ENCODE measurements around the gene NMNAT2. TPM values are rescaled to one million over a fixed set of nuclear protein-coding genes. Genes with fewer than 3 reads are reported as not detected.

NMNAT2 gene
- total RNA-seq, 1 donor from 2014 or later = 0.62 TPM

GRCh38 chr1:183391863-183392262 lies 26.3 kb downstream of the NMNAT2 start:
- intact Hi-C loops (cut with DNase I) = no loop called here
- no peak for DNase-seq

GRCh38 chr1:183390561-183390960 lies 27.6 kb downstream of the NMNAT2 start:
- intact Hi-C loops (cut with DNase I) = no loop called here
- no peak for ATAC-seq
- no peaks in the 10 kb centered on the region for H3K9me3 ChIP-seq
- H3K4me1 ChIP-seq = no peaks in the 10 kb centered on the region
- no peak for DNase-seq
- H3K27ac ChIP-seq = no peak overlapping the region
- no peak overlapping the region for H3K4me3 ChIP-seq
- no peak for TF ChIP-seq CTCF (IDR thresholded peaks at IDR 0.05)
- H3K27me3 ChIP-seq (ENCODE audit: low read depth) = no peaks in the 10 kb centered on the region
- H3K36me3 ChIP-seq = no peaks in the 10 kb centered on the region

More at GRCh38 chr1:183391863-183392262, 26.3 kb downstream of the NMNAT2 start:
- no peaks in the 10 kb centered on the region for H3K4me1 ChIP-seq
- no peak for TF ChIP-seq CTCF (IDR thresholded peaks at IDR 0.05)
- H3K27ac ChIP-seq = no peak overlapping the region
- H3K27me3 ChIP-seq (ENCODE audit: low read depth) = no peaks in the 10 kb centered on the region
- ATAC-seq = no peak
- no peak overlapping the region for H3K4me3 ChIP-seq
- H3K36me3 ChIP-seq = no peaks in the 10 kb centered on the region
- no peaks in the 10 kb centered on the region for H3K9me3 ChIP-seq

- Histone ChIP-seq H3K27me3 (ENCODE audit: low read depth) (no peaks in the 10 kb centered on the region), H3K9me3 (no peaks in the 10 kb centered on the region), H3K36me3 (no peaks in the 10 kb centered on the region), H3K4me1 (no peaks in the 10 kb centered on the region), H3K4me3 (no peak overlapping the region), H3K27ac (no peak overlapping the region)
- no peak for TF ChIP-seq CTCF (IDR thresholded peaks at IDR 0.05)
- DNase-seq = no peak
- no peak for ATAC-seq
- intact Hi-C loops (cut with DNase I) = no loop called here
These were observed 29.4 kb downstream of the NMNAT2 start for GRCh38 chr1:183388735-183389134.

- no peak overlapping the region for H3K4me3 ChIP-seq
- H3K4me1 ChIP-seq = no peaks in the 10 kb centered on the region
- no peak for ATAC-seq
- no peak for TF ChIP-seq CTCF (IDR thresholded peaks at IDR 0.05)
- no peaks in the 10 kb centered on the region for H3K36me3 ChIP-seq
- no peak overlapping the region for H3K27ac ChIP-seq
- H3K9me3 ChIP-seq = no peaks in the 10 kb centered on the region
- DNase-seq = no peak
- no peaks in the 10 kb centered on the region for H3K27me3 ChIP-seq (ENCODE audit: low read depth)
- intact Hi-C loops (cut with DNase I) = no loop called here
These were observed 32.6 kb downstream of the NMNAT2 start for GRCh38 chr1:183385340-183386144.

GRCh38 chr1:183379951-183380350 lies 38.2 kb downstream of the NMNAT2 start:
- Histone ChIP-seq H3K4me3 (no peak overlapping the region), H3K36me3 (no peaks in the 10 kb centered on the region), H3K9me3 (no peaks in the 10 kb centered on the region), H3K27ac (no peak overlapping the region), H3K4me1 (no peaks in the 10 kb centered on the region), H3K27me3 (ENCODE audit: low read depth) (no peaks in the 10 kb centered on the region)
- DNase-seq (no peak), ATAC-seq (no peak)
- no peak for TF ChIP-seq CTCF (IDR thresholded peaks at IDR 0.05)
- intact Hi-C loops (cut with DNase I) = no loop called here

Data from lower lobe of right lung (tissue), 2 donors.